GM12878 (cell line): ENCODE results near the gene MAGI1. TPM values are rescaled to one million over a fixed set of nuclear protein-coding genes. Genes with fewer than 3 reads are reported as not detected.

ENCODE experiments used
- ATAC-seq: fragments of 200-7000 bp; cut with Tn5 transposase; 3 replicates; pipeline ENCODE4 v1.9.1; 2020; ENCODE audit warnings: mild to moderate bottlenecking, moderate library complexity
- BruUV-seq: library from RNA; stranded (reverse); fragments of 400-500 nt; replicated peaks from 2 replicates; lab custom pipeline; 2021; lab: Mats Ljungman, UMichigan
- CTCF ChIA-PET: fragments of 300-600 bp; sonication (Branson Sonifier 250); formaldehyde crosslinking; extraction: SDS; loops from one replicate; lab custom pipeline; 2021; ENCODE audit warnings: inconsistent platforms; lab: Yijun Ruan, JAX
- POLR2A ChIA-PET: fragments of 350-600 bp; formaldehyde crosslinking; extraction: SDS; loops from one replicate; lab custom pipeline; 2021; ENCODE audit warnings: inconsistent platforms; lab: Charles Lee
- RAD21 ChIA-PET: fragments of 300-600 bp; sonication (Branson Sonifier 250); formaldehyde crosslinking; loops from one replicate; lab custom pipeline; 2023; ENCODE audit warnings: antibody characterized with exemption; ENCODE audit not compliant: unreplicated experiment; lab: Charles Lee
- SMC1A ChIA-PET: fragments of 300-600 bp; sonication (Branson Sonifier 250); formaldehyde crosslinking; loops from one replicate; lab custom pipeline; 2023; ENCODE audit not compliant: unreplicated experiment, uncharacterized antibody; lab: Charles Lee
- DNase-seq: peaks from one replicate; pipeline ENCODE4 v3.0.0-alpha.2; 2011; ENCODE audit warnings: low read depth, low spot score
- FAIRE-seq: peaks from 3 replicates; lab custom pipeline; 2011; peaks lifted over from hg19 to GRCh38; lab: Jason Lieb, UNC
- H2AFZ ChIP-seq: 2 replicates; pipeline ENCODE4 v1.6.0; 2011; ENCODE audit warnings: low read depth, low read length, control low read depth; ENCODE audit not compliant: control insufficient read depth
- H3K27ac ChIP-seq: 2 replicates; pipeline ENCODE4 v1.5.1; 2011; ENCODE audit warnings: control low read depth; ENCODE audit not compliant: control insufficient read depth, insufficient read depth
- H3K27me3 ChIP-seq, 2 experiments: replicated peaks in 1 of 2; 2 replicates each; pipeline versions ENCODE4 v1.6.0 to v1.6.1; 2011; ENCODE audit warnings: low read length in 1 of 2; ENCODE audit not compliant: control insufficient read depth in 2 of 2, insufficient read depth in 2 of 2
- H3K36me3 ChIP-seq, 2 experiments: 2 replicates each; pipeline ENCODE4 v1.5.1; 2011; ENCODE audit warnings: low read length in 1 of 2; ENCODE audit not compliant: control insufficient read depth in 2 of 2, insufficient read depth in 2 of 2
- H3K4me1 ChIP-seq: 2 replicates; pipeline ENCODE4 v1.6.1; 2011; ENCODE audit warnings: mild to moderate bottlenecking, low read length, moderate library complexity, mixed read lengths; ENCODE audit not compliant: control insufficient read depth, insufficient read depth
- H3K4me2 ChIP-seq: 2 replicates; pipeline ENCODE4 v1.6.0; 2011; ENCODE audit warnings: control low read depth; ENCODE audit not compliant: control insufficient read depth, insufficient read depth
- H3K4me3 ChIP-seq: fragments of 200-600 bp; sonication (generic); 2 replicates; pipeline ENCODE4 v1.5.1; 2016
- H3K79me2 ChIP-seq: 2 replicates; pipeline ENCODE4 v1.6.0; 2011; ENCODE audit warnings: low read length; ENCODE audit not compliant: control insufficient read depth, insufficient read depth
- H3K9ac ChIP-seq: 2 replicates; pipeline ENCODE4 v1.8.0; 2011; ENCODE audit warnings: low read length, control low read depth, mixed read lengths; ENCODE audit not compliant: control insufficient read depth, insufficient read depth
- H3K9me3 ChIP-seq: replicated peaks from 3 replicates; pipeline ENCODE4 v1.5.1; 2011; ENCODE audit warnings: mild to moderate bottlenecking, low read length; ENCODE audit not compliant: control insufficient read depth, insufficient read depth
- H4K20me1 ChIP-seq: 2 replicates; pipeline ENCODE4 v1.6.0; 2011; ENCODE audit not compliant: control insufficient read depth, insufficient read depth
- CHD4 ChIP-seq: fragments of 200-600 bp; sonication (generic); IDR thresholded peaks from 2 replicates; pipeline ENCODE4 v1.6.1; 2016; ENCODE audit warnings: mild to moderate bottlenecking
- DPF2 ChIP-seq: fragments of 450-650 bp; IDR thresholded peaks from 2 replicates; pipeline ENCODE4 v1.6.1; 2017; ENCODE audit warnings: mild to moderate bottlenecking
- ETV6 ChIP-seq, 2 experiments: fragments of 450-650 bp in 1 of 2; IDR thresholded peaks in 1 of 2; conservative IDR thresholded peaks in 1 of 2; 2 replicates each; pipeline ENCODE4 v1.6.1; 2014; ENCODE audit warnings: antibody characterized with exemption in 1 of 2, borderline replicate concordance in 1 of 2, low read depth in 1 of 2, mild to moderate bottlenecking in 1 of 2, moderate library complexity in 1 of 2
- MYB ChIP-seq: fragments of 150-350 bp; IDR thresholded peaks from 2 replicates; pipeline ENCODE4 v1.6.1; 2014; ENCODE audit warnings: mild to moderate bottlenecking, low read depth, low read length, borderline replicate concordance
- NFYA ChIP-seq: IDR thresholded peaks from 2 replicates; pipeline ENCODE4 v1.6.1; 2011; ENCODE audit warnings: low read depth, mild to moderate bottlenecking, low read length, improper control_type of control experiment, borderline replicate concordance
- POLR2AphosphoS5 ChIP-seq: IDR thresholded peaks from 2 replicates; pipeline ENCODE4 v1.6.1; 2011; ENCODE audit warnings: mild to moderate bottlenecking, low read length, inconsistent platforms
- STAT1 ChIP-seq: fragments of 450-650 bp; conservative IDR thresholded peaks from 2 replicates; pipeline ENCODE4 v1.6.1; 2014; ENCODE audit warnings: antibody characterized with exemption, mild to moderate bottlenecking
- TARDBP ChIP-seq: IDR thresholded peaks from 2 replicates; pipeline ENCODE4 v1.6.1; 2016; ENCODE audit warnings: borderline replicate concordance
- TBL1XR1 ChIP-seq: IDR thresholded peaks from 2 replicates; pipeline ENCODE4 v1.6.1; 2012; ENCODE audit warnings: low read depth, low read length, improper control_type of control experiment
- ZNF217 ChIP-seq: fragments of 450-650 bp; IDR thresholded peaks from 2 replicates; pipeline ENCODE4 v1.6.1; 2017; ENCODE audit warnings: antibody characterized with exemption, mild to moderate bottlenecking
- WGBS: methylation state at CpG from one replicate; pipeline ENCODE4 v1.1.6; 2016; ENCODE audit warnings: low lambda C conversion rate; ENCODE audit not compliant: insufficient replicate concordance, insufficient coverage; ENCODE audit errors: missing lambda C conversion rate; 5-methylcytosine and 5-hydroxymethylcytosine counted together
- in situ Hi-C: fragments of 300-500 bp; cut with MboI; formaldehyde crosslinking; loops from 9 replicates; pipeline ENCODE4 v1.14.3; 2018; ENCODE audit warnings: mixed read lengths
- intact Hi-C: fragments of 100-400 bp; cut with micrococcal nuclease; formaldehyde crosslinking; loops from one replicate; pipeline ENCODE4 v1.14.2; 2022; ENCODE audit not compliant: unreplicated experiment
- polyA plus RNA-seq, 11 experiments: library from polyadenylated mRNA; depleted of rRNA in 4 of 11; unstranded in 6 of 11; stranded (reverse) in 5 of 11; fragments of >200 nt; fragmentation: Nextera tagmentation in 4 of 11; fragmentation: Illumina TruSeq in 1 of 11; extraction: Ambion mirVana in 4 of 11; extraction: Trizol in 1 of 11; gene quantifications; 1 replicate in 1 of 11; 2 replicates in 10 of 11; pipeline versions ENCODE4 v1.2.1 to v1.2.3, GENCODE V29; 2011 to 2016; ENCODE audit warnings: inconsistent platforms in 2 of 11, missing spikeins in 2 of 11, low read depth in 1 of 11
- total RNA-seq, 4 experiments: library from RNA; depleted of rRNA in 3 of 4; stranded (reverse); fragments of >200 nt in 3 of 4; fragmentation: Illumina TruSeq in 1 of 4; extraction: Trizol in 1 of 4; gene quantifications; 2 replicates each; pipeline versions ENCODE4 v1.2.1 to v1.2.3, GENCODE V29; 2013 to 2021
- TF ChIP-seq, protein P1 (sequence below): fragments of 150-350 bp; IDR thresholded peaks from 2 replicates; pipeline ENCODE4 v1.6.1; 2014; ENCODE audit warnings: mild to moderate bottlenecking, low read depth, low read length
- TF ChIP-seq, protein P2 (sequence below): IDR thresholded peaks from 2 replicates; pipeline ENCODE4 v1.6.1; 2012; ENCODE audit warnings: low read depth, low read length, improper control_type of control experiment
- TF ChIP-seq, protein P3 (sequence below): fragments of 450-650 bp; IDR thresholded peaks from 2 replicates; pipeline ENCODE4 v1.6.1; 2017; ENCODE audit warnings: mild to moderate bottlenecking, moderate library complexity

MAGI1 gene
- total and polyA plus RNA-seq, 10 of the 15 experiments (the other 5 are each of a cell fraction or from before 2014, with no cell fraction given): 0.02 to 3.3 (median 0.29) TPM; not detected in 1

DNA sequence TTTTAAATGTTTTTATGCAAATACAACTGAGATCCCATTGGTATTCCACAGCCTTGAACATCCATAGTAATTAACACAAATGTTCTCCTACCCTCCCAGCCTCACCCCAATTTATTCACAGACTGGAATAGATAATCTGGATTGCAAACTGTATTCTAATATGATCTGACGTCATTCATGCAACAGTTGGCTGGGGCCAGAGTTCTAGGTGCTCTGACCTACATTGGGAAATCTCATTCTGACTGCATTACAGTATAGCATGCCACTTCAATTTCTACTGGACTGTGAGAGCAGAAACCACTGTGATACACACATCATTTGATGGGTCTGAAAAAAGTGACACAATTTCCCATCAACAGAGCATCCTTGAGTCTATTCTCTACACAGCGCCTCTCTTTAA, 403.1 kb downstream of the MAGI1 start:
- in situ Hi-C loops: no loop called here
- DNase-seq: no peak

More for the DNA sequence above, 403.1 kb downstream of the MAGI1 start:
- no peak overlapping the region for H3K4me3 ChIP-seq
- CTCF ChIA-PET: no interaction called here
- intact Hi-C loops: no loop called here
- SMC1A ChIA-PET: no interaction called here
- H3K79me2 ChIP-seq: no peaks in the 10 kb centered on the region
- no peaks in the 10 kb centered on the region for H3K27me3 ChIP-seq
- no peak overlapping the region for H3K9ac ChIP-seq
- FAIRE-seq (no peak), ATAC-seq (no peak)
- H2AFZ ChIP-seq: no peak overlapping the region
- no peak overlapping the region for H3K27ac ChIP-seq
- POLR2A ChIA-PET: no interaction called here
- H3K36me3 ChIP-seq: no peaks in the 10 kb centered on the region
- no TSS peak for BruUV-seq
- no peaks in the 10 kb centered on the region for H3K4me1 ChIP-seq
- no peak overlapping the region for H3K4me2 ChIP-seq
- H4K20me1 ChIP-seq: no peaks in the 10 kb centered on the region
- RAD21 ChIA-PET: no interaction called here
- H3K9me3 ChIP-seq: no peaks in the 10 kb centered on the region
- no peak for TF ChIP-seq TARDBP
- TF ChIP-seq, protein P1, sequence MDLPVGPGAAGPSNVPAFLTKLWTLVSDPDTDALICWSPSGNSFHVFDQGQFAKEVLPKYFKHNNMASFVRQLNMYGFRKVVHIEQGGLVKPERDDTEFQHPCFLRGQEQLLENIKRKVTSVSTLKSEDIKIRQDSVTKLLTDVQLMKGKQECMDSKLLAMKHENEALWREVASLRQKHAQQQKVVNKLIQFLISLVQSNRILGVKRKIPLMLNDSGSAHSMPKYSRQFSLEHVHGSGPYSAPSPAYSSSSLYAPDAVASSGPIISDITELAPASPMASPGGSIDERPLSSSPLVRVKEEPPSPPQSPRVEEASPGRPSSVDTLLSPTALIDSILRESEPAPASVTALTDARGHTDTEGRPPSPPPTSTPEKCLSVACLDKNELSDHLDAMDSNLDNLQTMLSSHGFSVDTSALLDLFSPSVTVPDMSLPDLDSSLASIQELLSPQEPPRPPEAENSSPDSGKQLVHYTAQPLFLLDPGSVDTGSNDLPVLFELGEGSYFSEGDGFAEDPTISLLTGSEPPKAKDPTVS: no peak
- TF ChIP-seq, protein P2, sequence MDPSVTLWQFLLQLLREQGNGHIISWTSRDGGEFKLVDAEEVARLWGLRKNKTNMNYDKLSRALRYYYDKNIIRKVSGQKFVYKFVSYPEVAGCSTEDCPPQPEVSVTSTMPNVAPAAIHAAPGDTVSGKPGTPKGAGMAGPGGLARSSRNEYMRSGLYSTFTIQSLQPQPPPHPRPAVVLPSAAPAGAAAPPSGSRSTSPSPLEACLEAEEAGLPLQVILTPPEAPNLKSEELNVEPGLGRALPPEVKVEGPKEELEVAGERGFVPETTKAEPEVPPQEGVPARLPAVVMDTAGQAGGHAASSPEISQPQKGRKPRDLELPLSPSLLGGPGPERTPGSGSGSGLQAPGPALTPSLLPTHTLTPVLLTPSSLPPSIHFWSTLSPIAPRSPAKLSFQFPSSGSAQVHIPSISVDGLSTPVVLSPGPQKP: no peak
- no peak for TF ChIP-seq NFYA
- TF ChIP-seq ETV6 (conservative IDR thresholded peaks at IDR 0.05 in 1 of 2, IDR thresholded peaks at IDR 0.05 in 1 of 2; ENCODE audit: borderline replicate concordance in 1 of 2, low read depth in 1 of 2): no peak
- TF ChIP-seq POLR2AphosphoS5: no peak
- TF ChIP-seq TBL1XR1: no peak
- TF ChIP-seq DPF2: no peak
- no peak for TF ChIP-seq CHD4
- TF ChIP-seq ZNF217: no peak
- no peak for TF ChIP-seq STAT1
- TF ChIP-seq, protein P3, sequence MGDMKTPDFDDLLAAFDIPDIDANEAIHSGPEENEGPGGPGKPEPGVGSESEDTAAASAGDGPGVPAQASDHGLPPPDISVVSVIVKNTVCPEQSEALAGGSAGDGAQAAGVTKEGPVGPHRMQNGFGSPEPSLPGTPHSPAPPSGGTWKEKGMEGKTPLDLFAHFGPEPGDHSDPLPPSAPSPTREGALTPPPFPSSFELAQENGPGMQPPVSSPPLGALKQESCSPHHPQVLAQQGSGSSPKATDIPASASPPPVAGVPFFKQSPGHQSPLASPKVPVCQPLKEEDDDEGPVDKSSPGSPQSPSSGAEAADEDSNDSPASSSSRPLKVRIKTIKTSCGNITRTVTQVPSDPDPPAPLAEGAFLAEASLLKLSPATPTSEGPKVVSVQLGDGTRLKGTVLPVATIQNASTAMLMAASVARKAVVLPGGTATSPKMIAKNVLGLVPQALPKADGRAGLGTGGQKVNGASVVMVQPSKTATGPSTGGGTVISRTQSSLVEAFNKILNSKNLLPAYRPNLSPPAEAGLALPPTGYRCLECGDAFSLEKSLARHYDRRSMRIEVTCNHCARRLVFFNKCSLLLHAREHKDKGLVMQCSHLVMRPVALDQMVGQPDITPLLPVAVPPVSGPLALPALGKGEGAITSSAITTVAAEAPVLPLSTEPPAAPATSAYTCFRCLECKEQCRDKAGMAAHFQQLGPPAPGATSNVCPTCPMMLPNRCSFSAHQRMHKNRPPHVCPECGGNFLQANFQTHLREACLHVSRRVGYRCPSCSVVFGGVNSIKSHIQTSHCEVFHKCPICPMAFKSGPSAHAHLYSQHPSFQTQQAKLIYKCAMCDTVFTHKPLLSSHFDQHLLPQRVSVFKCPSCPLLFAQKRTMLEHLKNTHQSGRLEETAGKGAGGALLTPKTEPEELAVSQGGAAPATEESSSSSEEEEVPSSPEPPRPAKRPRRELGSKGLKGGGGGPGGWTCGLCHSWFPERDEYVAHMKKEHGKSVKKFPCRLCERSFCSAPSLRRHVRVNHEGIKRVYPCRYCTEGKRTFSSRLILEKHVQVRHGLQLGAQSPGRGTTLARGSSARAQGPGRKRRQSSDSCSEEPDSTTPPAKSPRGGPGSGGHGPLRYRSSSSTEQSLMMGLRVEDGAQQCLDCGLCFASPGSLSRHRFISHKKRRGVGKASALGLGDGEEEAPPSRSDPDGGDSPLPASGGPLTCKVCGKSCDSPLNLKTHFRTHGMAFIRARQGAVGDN: no peak
- no peak for TF ChIP-seq MYB
- 62% methylated on average over 2 of the region's 2 CpGs for WGBS
